ENCODE data around the gene TENM3.

The TENM3 gene

GRCh38 chr4:182593864-182594263 is 350.7 kb downstream of the TENM3 start:
- no peak for TF ChIP-seq CTCF (IDR thresholded peaks at IDR 0.05)
- Mint-ChIP-seq H3K36me3 (ENCODE audit: low read depth) (peaks cover 24% of the 10 kb centered on the region), H3K9me3 (peaks cover 8% of the 10 kb centered on the region), H3K4me1 (peaks cover 10% of the 10 kb centered on the region), H3K27me3 (ENCODE audit: low read depth, poor library complexity) (no peaks in the 10 kb centered on the region), H3K27ac (peak overlapping the region; percentile 82), H3K4me3 (no peak overlapping the region)
- DNase-seq = no peak

DNA sequence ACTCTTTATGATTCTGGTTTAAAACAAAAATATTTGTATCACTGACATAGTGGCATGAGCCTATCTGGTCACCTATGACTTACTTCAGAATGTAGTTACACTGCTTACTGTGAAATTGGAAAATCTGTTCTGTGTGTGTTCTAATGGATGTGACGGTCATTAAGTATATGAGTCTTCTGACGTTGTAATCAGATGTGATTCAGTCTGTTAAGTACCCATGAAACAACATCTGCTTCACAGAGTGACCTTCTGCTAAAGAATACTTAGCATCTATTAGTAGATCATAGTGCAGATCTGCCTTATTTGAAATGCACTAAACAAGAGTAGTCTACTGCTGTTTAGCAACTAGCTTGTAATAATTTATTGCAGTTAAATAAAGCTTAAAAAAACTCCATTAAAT is 356.9 kb downstream of the TENM3 start:
- DNase-seq = no peak
- Mint-ChIP-seq H3K27ac (no peak overlapping the region), H3K9me3 (no peaks in the 10 kb centered on the region)

GRCh38 chr4:182600856-182601255 is 357.7 kb downstream of the TENM3 start:
- no peak for TF ChIP-seq CTCF (IDR thresholded peaks at IDR 0.05)
- H3K27ac Mint-ChIP-seq = no peak overlapping the region
- H3K9me3 Mint-ChIP-seq = no peaks in the 10 kb centered on the region
- peaks cover 26% of the 10 kb centered on the region for H3K36me3 Mint-ChIP-seq (ENCODE audit: low read depth)
- no peaks in the 10 kb centered on the region for H3K27me3 Mint-ChIP-seq (ENCODE audit: low read depth, poor library complexity)
- no peak overlapping the region for H3K4me3 Mint-ChIP-seq
- no peaks in the 10 kb centered on the region for H3K4me1 Mint-ChIP-seq
- no peak for DNase-seq

More for the DNA sequence above, 356.9 kb downstream of the TENM3 start:
- TF ChIP-seq CTCF (IDR thresholded peaks at IDR 0.05) = no peak
- H3K27me3 Mint-ChIP-seq (ENCODE audit: low read depth, poor library complexity) = no peaks in the 10 kb centered on the region
- H3K36me3 Mint-ChIP-seq (ENCODE audit: low read depth) = peaks cover 26% of the 10 kb centered on the region
- no peak overlapping the region for H3K4me3 Mint-ChIP-seq
- no peaks in the 10 kb centered on the region for H3K4me1 Mint-ChIP-seq

GRCh38 chr4:182604161-182604622 is 361.0 kb downstream of the TENM3 start:
- Mint-ChIP-seq H3K27me3 (ENCODE audit: low read depth, poor library complexity) (no peaks in the 10 kb centered on the region), H3K9me3 (no peaks in the 10 kb centered on the region), H3K4me1 (no peaks in the 10 kb centered on the region), H3K27ac (no peak overlapping the region), H3K4me3 (no peak overlapping the region), H3K36me3 (ENCODE audit: low read depth) (peaks cover 41% of the 10 kb centered on the region)
- no peak for TF ChIP-seq CTCF (IDR thresholded peaks at IDR 0.05)
- DNase-seq = no peak

- H3K27ac Mint-ChIP-seq = no peak overlapping the region
- no peaks in the 10 kb centered on the region for H3K27me3 Mint-ChIP-seq (ENCODE audit: low read depth, poor library complexity)
- no peak for TF ChIP-seq CTCF (IDR thresholded peaks at IDR 0.05)
- no peak overlapping the region for H3K4me3 Mint-ChIP-seq
- DNase-seq = no peak
- no peaks in the 10 kb centered on the region for H3K9me3 Mint-ChIP-seq
- peaks cover 47% of the 10 kb centered on the region for H3K36me3 Mint-ChIP-seq (ENCODE audit: low read depth)
- no peaks in the 10 kb centered on the region for H3K4me1 Mint-ChIP-seq
Measured at GRCh38 chr4:182604953-182605352, 361.8 kb downstream of the TENM3 start.

GRCh38 chr4:182608525-182608924 is 365.3 kb downstream of the TENM3 start:
- no peak for TF ChIP-seq CTCF (IDR thresholded peaks at IDR 0.05)
- no peaks in the 10 kb centered on the region for H3K27me3 Mint-ChIP-seq (ENCODE audit: low read depth, poor library complexity)
- no peak overlapping the region for H3K27ac Mint-ChIP-seq

More at GRCh38 chr4:182608525-182608924, 365.3 kb downstream of the TENM3 start:
- no peak for DNase-seq
- H3K4me3 Mint-ChIP-seq = no peak overlapping the region
- peaks cover 25% of the 10 kb centered on the region for H3K36me3 Mint-ChIP-seq (ENCODE audit: low read depth)
- no peaks in the 10 kb centered on the region for H3K9me3 Mint-ChIP-seq
- no peaks in the 10 kb centered on the region for H3K4me1 Mint-ChIP-seq
